ENCODE data around the gene TENM4. TPM values are rescaled to one million over a fixed set of nuclear protein-coding genes. Genes with fewer than 3 reads are reported as not detected.
A peak's percentile ranks its signal among the peaks of the same experiment; 100 is the strongest.

The TENM4 gene
- total RNA-seq, 1 donor from 2014 or later: 117 TPM

GRCh38 chr11:79078456-79078855 is 362.4 kb downstream of the TENM4 start:
- DNase-seq (ENCODE audit: low spot score, unreplicated experiment): no peak
- H3K27ac Mint-ChIP-seq: no peak overlapping the region
- H3K4me3 Mint-ChIP-seq (ENCODE audit: low read depth): no peak overlapping the region
- no peaks in the 10 kb centered on the region for H3K27me3 Mint-ChIP-seq
- H3K4me1 Mint-ChIP-seq (ENCODE audit: low read depth): peaks cover 9% of the 10 kb centered on the region
- TF ChIP-seq CTCF (IDR thresholded peaks at IDR 0.05; ENCODE audit: unreplicated experiment): no peak
- H3K9me3 Mint-ChIP-seq (ENCODE audit: low read depth): peaks cover 2% of the 10 kb centered on the region
- peaks cover 6% of the 10 kb centered on the region for H3K36me3 Mint-ChIP-seq (ENCODE audit: insufficient read depth)

GRCh38 chr11:79077702-79078330 is 363.0 kb downstream of the TENM4 start:
- no peak for TF ChIP-seq CTCF (IDR thresholded peaks at IDR 0.05; ENCODE audit: unreplicated experiment)
- H3K36me3 Mint-ChIP-seq (ENCODE audit: insufficient read depth): peaks cover 6% of the 10 kb centered on the region
- H3K27me3 Mint-ChIP-seq: no peaks in the 10 kb centered on the region
- H3K9me3 Mint-ChIP-seq (ENCODE audit: low read depth): peaks cover 2% of the 10 kb centered on the region
- H3K4me1 Mint-ChIP-seq (ENCODE audit: low read depth): peaks cover 9% of the 10 kb centered on the region
- peak overlapping the region; percentile 53 for H3K27ac Mint-ChIP-seq
- DNase-seq (ENCODE audit: low spot score, unreplicated experiment): no peak
- no peak overlapping the region for H3K4me3 Mint-ChIP-seq (ENCODE audit: low read depth)

GRCh38 chr11:79076526-79077115 is 364.2 kb downstream of the TENM4 start:
- Mint-ChIP-seq H3K4me3 (ENCODE audit: low read depth) (no peak overlapping the region), H3K4me1 (ENCODE audit: low read depth) (peaks cover 9% of the 10 kb centered on the region), H3K36me3 (ENCODE audit: insufficient read depth) (peaks cover 6% of the 10 kb centered on the region), H3K27ac (no peak overlapping the region), H3K27me3 (no peaks in the 10 kb centered on the region), H3K9me3 (ENCODE audit: low read depth) (peaks cover 2% of the 10 kb centered on the region)
- DNase-seq (ENCODE audit: low spot score, unreplicated experiment): no peak
- peak; percentile 53 for TF ChIP-seq CTCF (IDR thresholded peaks at IDR 0.05; ENCODE audit: unreplicated experiment)

- Mint-ChIP-seq H3K27ac (peak overlapping the region; percentile 2), H3K36me3 (ENCODE audit: insufficient read depth) (peaks cover 7% of the 10 kb centered on the region), H3K4me3 (ENCODE audit: low read depth) (no peak overlapping the region), H3K9me3 (ENCODE audit: low read depth) (peaks cover 2% of the 10 kb centered on the region), H3K27me3 (no peaks in the 10 kb centered on the region), H3K4me1 (ENCODE audit: low read depth) (peaks cover 7% of the 10 kb centered on the region)
- TF ChIP-seq CTCF (IDR thresholded peaks at IDR 0.05; ENCODE audit: unreplicated experiment): no peak
- no peak for DNase-seq (ENCODE audit: low spot score, unreplicated experiment)
These were observed 366.3 kb downstream of the TENM4 start for GRCh38 chr11:79074547-79074946.

GRCh38 chr11:79071190-79071589 is 369.6 kb downstream of the TENM4 start:
- no peak overlapping the region for H3K4me3 Mint-ChIP-seq (ENCODE audit: low read depth)
- no peak for DNase-seq (ENCODE audit: low spot score, unreplicated experiment)
- H3K4me1 Mint-ChIP-seq (ENCODE audit: low read depth): peaks cover 10% of the 10 kb centered on the region
- peaks cover 2% of the 10 kb centered on the region for H3K9me3 Mint-ChIP-seq (ENCODE audit: low read depth)
- H3K27me3 Mint-ChIP-seq: no peaks in the 10 kb centered on the region
- H3K36me3 Mint-ChIP-seq (ENCODE audit: insufficient read depth): peaks cover 13% of the 10 kb centered on the region
- no peak overlapping the region for H3K27ac Mint-ChIP-seq
- TF ChIP-seq CTCF (IDR thresholded peaks at IDR 0.05; ENCODE audit: unreplicated experiment): no peak

All from progenitor cell of endocrine pancreas (in vitro differentiated cells).